ENCODE data around the gene RAP1GAP2.
"Not testable (repeated sequence)": the region's sequence is repeated elsewhere in the genome, so short reads cannot be mapped to it uniquely, and the experiment has no call there.

Gene RAP1GAP2

DNA sequence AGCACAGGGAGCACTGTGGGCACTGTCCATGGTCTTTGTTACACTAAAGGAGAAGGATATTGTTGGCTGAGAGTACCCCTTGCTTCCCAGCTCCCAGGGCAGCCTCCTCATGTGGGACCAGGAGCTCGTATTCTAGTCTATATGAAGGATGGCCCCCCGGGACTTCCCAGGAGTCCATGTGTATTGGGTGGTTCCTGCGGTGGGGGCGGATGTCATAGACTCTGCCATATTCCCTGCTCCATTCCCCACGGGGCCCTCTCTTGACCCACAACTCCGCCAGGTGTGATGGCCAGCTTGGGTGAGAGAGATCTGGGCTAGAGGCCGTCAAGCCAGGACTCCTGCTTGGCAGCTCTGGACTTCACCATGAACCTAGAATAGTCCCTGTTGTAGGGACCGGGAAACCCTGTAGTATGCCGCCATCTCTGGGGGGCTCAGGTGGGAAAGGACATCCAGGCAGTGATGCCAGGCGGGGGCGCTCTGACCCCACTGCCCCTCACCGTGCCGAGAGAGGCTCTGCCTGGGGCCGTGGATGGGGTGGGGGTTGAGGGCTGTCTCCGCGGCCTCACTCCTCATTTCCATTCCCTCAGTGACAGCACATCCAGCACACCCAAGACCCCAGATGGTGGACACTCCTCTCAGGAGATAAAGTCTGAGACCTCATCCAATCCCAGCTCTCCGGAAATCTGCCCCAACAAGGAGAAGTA lies 229.3 kb downstream of the RAP1GAP2 start:
- no peak for DNase-seq (ENCODE audit: low spot score)

- no peak for DNase-seq (ENCODE audit: low spot score)
Measured at GRCh38 chr17:3026125-3026855, 230.1 kb downstream of the RAP1GAP2 start.

- no peak for DNase-seq (ENCODE audit: low spot score)
Measured at GRCh38 chr17:3026856-3027751, 230.9 kb downstream of the RAP1GAP2 start.

DNA sequence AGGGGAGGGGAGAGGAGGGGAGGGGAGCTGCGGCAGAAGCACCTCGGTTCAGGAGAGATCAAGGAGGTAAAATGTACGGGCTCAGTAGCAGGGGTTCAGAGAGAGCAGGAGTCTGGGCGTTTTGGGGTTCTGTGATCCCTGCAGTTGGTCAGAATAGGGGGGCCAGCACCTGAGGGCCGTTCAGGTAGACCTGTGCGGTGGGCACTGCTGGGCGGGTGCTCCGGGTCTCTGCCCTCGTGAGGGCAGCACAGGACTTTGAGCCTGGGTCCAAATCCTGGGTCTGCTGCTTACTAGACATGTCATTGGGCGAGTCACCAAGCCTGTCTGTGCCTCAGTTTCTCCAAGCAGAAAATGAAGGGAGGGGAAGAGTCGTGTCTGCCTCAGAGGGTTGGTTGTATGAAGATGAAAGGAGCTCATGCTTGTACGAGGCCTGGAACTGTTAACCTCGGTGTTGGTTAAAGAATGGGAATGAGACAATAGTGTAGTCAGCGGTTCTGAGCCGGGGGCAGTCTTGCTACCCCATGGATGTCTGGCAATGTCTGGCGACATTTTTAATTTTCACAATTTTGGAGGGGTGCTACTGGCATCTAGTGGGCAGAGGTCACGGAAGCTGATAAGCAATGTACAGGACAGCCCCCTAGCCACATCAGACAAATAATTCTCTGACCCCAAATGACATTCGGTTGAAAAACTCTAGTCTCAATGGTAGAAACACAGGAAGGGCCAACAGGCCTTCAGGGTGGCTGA lies 231.7 kb downstream of the RAP1GAP2 start:
- DNase-seq (ENCODE audit: low spot score) = no peak

DNA sequence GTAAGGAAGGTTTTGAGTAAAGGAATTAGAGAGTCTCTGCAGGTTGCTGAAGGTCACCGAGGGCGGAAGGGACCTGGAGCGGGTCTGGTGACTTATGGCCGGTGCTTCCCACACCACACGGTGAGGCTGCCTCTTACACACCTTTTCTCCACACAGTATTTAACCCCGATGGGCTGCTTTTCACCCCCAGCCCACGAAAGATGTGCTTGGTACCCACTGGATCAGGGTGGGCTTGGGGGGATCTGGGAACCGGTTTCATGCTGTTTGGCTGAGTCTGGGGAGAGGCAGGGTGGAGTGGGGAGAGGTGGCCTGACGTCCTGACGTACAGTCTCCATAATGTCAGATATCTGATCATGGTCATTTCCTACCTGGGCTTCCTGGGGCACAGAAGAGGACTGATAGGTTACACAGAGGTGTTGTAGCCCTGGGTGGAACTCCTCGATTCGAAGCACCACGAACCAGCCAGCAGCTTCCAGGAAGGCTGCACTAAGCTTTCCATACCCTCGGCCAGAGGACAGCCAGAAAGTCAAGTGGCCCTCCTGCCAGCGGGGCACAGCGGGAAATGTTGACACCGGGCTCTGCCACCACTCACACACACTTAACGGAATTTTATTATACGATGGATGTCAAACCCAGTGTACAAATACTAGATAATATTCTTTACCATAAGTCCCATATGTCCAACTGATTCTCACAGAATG lies 233.1 kb downstream of the RAP1GAP2 start:
- no peak for DNase-seq (ENCODE audit: low spot score)

GRCh38 chr17:3030096-3030495 lies 233.9 kb downstream of the RAP1GAP2 start:
- peak; percentile 87 for DNase-seq (ENCODE audit: low spot score)

DNA sequence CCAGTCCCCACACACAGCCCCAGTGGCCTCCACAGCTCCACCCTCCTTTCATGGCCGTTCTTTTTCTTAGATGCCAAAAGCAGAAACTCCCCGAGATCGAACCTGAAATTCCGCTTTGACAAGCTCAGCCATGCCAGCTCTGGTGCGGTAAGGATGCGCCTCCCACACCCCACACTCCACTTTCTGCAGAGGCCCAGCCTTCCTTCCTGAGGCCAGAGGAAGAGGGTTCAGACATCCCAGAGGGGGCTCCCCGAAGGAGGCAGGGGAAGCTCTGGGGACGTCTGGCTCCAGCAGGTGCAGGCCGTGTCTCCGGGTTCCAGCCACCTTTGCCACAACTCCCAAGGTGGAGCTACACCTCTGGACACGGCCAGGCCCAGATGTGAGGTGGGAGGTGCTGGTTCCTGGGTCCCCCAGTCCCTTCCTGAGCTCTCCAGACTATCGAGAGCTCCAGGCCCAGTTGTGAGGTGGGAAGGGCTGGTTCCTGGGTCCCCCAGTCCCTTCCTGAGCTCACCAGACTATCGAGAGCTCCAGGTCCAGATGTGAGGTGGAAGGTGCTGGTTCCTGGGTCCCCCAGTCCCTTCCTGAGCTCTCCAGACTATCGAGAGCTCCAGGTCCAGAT lies 234.7 kb downstream of the RAP1GAP2 start:
- DNase-seq (ENCODE audit: low spot score) = not testable (repeated sequence)

- DNase-seq (ENCODE audit: low spot score) = no peak
Measured at GRCh38 chr17:3032258-3033247, 236.3 kb downstream of the RAP1GAP2 start.

- no peak for DNase-seq (ENCODE audit: low spot score)
Measured at GRCh38 chr17:3033248-3033640, 237.0 kb downstream of the RAP1GAP2 start.

GRCh38 chr17:3033741-3034577 lies 237.7 kb downstream of the RAP1GAP2 start:
- DNase-seq (ENCODE audit: low spot score) = no peak

DNA sequence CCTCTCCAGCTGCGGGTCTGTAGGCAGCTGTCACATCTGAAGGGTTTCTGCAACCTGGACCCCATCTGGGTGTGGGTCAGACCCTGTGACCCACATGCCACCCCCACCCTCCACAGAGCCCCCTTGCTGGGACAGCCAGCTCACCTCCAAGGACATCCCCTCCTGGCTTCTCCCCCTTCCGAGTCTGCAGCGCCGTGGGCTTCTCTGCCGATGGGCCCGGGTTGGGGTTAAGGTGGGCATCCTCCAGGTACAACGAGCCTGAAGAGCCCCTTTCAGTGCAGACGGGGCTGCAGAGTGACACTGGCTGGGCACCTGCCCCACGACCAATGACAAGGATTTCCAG lies 238.3 kb downstream of the RAP1GAP2 start:
- DNase-seq (ENCODE audit: low spot score) = no peak

DNA sequence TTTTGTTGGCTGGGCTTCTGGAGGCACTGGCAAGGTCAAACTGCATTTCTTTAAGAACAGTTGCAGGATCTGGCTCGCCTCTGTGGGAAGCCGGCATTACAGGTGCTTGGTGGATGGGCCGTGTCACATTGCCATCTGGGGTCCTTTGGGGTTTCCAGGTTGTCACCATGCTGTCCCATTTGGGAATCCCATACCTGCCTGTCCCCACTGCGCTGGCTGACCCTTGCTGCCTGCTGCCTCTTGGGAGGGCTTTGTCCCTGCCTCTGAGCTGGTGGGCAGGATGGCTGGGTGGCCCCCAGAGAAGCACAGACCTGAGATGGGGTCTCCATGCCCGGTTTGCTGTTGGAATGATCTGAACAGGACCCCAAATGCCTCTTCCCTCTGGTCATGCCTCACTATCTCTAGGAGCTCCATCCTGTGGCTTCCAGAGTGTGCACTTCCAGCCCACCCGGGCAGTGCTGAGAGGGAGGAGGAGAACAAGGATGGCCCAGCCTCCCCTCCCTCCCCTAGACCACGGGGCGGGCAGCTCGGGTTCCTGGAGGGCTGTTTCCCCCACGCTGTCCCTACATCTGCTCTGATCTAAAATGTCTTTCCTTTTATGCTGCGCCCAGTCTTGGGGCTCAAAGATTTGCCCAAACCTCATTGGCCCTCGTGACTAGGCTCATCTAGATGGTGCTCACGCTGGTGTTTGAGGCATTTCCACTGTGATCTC lies 239.2 kb downstream of the RAP1GAP2 start:
- DNase-seq (ENCODE audit: low spot score) = no peak

GRCh38 chr17:3035968-3036280 lies 239.7 kb downstream of the RAP1GAP2 start:
- no peak for DNase-seq (ENCODE audit: low spot score)

GRCh38 chr17:3036800-3037199 lies 240.6 kb downstream of the RAP1GAP2 start:
- DNase-seq (ENCODE audit: low spot score) = no peak

DNA sequence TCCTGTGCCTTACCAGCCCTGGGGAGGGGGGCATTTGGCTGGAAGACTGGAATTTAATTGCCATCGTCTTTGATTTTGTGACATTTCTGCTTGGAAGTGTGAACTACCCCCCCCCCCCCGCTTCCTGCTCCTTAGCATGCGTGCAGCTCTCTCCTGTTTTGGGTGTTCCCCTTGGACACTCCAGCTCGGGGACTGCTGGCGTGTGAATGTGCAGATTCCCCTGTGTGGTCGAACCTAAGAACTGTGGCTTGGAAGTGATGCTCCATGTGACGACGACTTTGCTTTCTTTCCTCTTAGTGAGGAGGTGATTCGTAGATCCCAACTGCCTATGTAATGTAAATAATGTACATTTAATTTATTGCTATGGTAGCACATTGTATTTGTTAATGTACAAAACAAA lies 241.0 kb downstream of the RAP1GAP2 start:
- DNase-seq (ENCODE audit: low spot score) = no peak

DNA sequence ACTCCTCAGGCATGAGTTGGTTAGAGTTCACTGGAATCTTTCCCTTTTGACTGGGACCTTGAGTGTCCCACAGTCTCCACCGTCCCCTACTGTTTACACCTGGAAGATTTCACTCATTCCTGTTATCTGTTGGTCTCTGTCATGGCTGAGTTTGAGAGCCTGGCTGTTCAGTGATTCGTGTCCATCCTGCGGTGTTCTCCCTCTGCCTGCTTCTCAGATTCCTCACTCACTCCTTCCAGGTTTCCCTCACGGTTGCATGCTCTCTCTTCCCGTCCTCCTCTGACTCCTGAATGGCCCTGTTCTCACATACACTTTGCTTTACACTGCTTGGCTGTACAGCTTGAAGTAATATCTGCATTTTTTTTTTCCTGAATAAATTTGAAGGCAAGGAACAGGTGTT lies 242.7 kb downstream of the RAP1GAP2 start:
- no peak for DNase-seq (ENCODE audit: low spot score)

- DNase-seq (ENCODE audit: low spot score) = no peak
Measured at GRCh38 chr17:3039736-3040135, 243.5 kb downstream of the RAP1GAP2 start.

- no peak for DNase-seq (ENCODE audit: low spot score)
Measured at GRCh38 chr17:3040882-3041281, 244.6 kb downstream of the RAP1GAP2 start.

All from RKO (cell line).